KMS-11 (cell line): Measurements from ENCODE around the gene MLIP.

Experiments
- H2AFZ ChIP-seq: fragments of 200-600 bp; sonication (generic); 2 replicates; pipeline ENCODE4 v1.6.1; 2016; ENCODE audit warnings: antibody characterized with exemption, mixed run types, low read depth
- H3K27ac ChIP-seq: fragments of 200-600 bp; sonication (generic); 2 replicates; pipeline ENCODE4 v1.6.1; 2016; ENCODE audit warnings: mild to moderate bottlenecking, mixed run types
- H3K27me3 ChIP-seq: fragments of 200-600 bp; sonication (generic); 2 replicates; pipeline ENCODE4 v1.6.1; 2017; ENCODE audit warnings: mild to moderate bottlenecking, low read depth, mixed run types, moderate library complexity; ENCODE audit not compliant: insufficient read depth
- H3K36me3 ChIP-seq: fragments of 200-600 bp; sonication (generic); 2 replicates; pipeline ENCODE4 v1.6.1; 2017; ENCODE audit warnings: mild to moderate bottlenecking, mixed run types; ENCODE audit not compliant: insufficient read depth
- H3K4me1 ChIP-seq: fragments of 200-600 bp; sonication (generic); 2 replicates; pipeline ENCODE4 v1.6.1; 2016; ENCODE audit warnings: mild to moderate bottlenecking, low read depth, mixed run types; ENCODE audit not compliant: poor library complexity, severe bottlenecking
- H3K4me2 ChIP-seq: fragments of 200-600 bp; sonication (generic); 2 replicates; pipeline ENCODE4 v1.7.0; 2016; ENCODE audit warnings: mild to moderate bottlenecking, mixed run types
- H3K4me3 ChIP-seq: fragments of 200-600 bp; sonication (generic); IDR thresholded peaks from 2 replicates; pipeline ENCODE4 v1.6.1; 2017; ENCODE audit warnings: low read depth, low read length, mixed read lengths; ENCODE audit not compliant: insufficient read depth
- H3K79me2 ChIP-seq: fragments of 200-600 bp; sonication (generic); 2 replicates; pipeline ENCODE4 v1.6.1; 2016; ENCODE audit warnings: low read depth, mixed run types; ENCODE audit not compliant: insufficient read depth
- H3K9ac ChIP-seq: fragments of 200-600 bp; sonication (generic); 2 replicates; pipeline ENCODE4 v1.6.1; 2016; ENCODE audit warnings: mild to moderate bottlenecking, mixed run types
- H4K20me1 ChIP-seq: fragments of 200-600 bp; sonication (generic); 2 replicates; pipeline ENCODE4 v1.6.1; 2016; ENCODE audit warnings: mild to moderate bottlenecking, mixed run types; ENCODE audit not compliant: insufficient read depth
- TF ChIP-seq, protein P1 (sequence below): fragments of 200-600 bp; sonication (generic); conservative IDR thresholded peaks from 2 replicates; pipeline ENCODE4 v1.6.1; 2017; ENCODE audit warnings: low read depth, mild to moderate bottlenecking, antibody characterized with exemption, low read length, moderate library complexity, mixed read lengths

The MLIP gene

GRCh38 chr6:54234539-54234938, 123.3 kb downstream of the MLIP start:
- Histone ChIP-seq H3K79me2 (no peaks in the 10 kb centered on the region), H3K4me3 (no peak overlapping the region), H4K20me1 (no peaks in the 10 kb centered on the region), H3K27me3 (no peaks in the 10 kb centered on the region), H3K4me2 (no peak overlapping the region), H3K4me1 (no peaks in the 10 kb centered on the region), H3K36me3 (no peaks in the 10 kb centered on the region), H2AFZ (no peak overlapping the region), H3K9ac (no peak overlapping the region), H3K27ac (no peak overlapping the region)
- TF ChIP-seq, protein P1, sequence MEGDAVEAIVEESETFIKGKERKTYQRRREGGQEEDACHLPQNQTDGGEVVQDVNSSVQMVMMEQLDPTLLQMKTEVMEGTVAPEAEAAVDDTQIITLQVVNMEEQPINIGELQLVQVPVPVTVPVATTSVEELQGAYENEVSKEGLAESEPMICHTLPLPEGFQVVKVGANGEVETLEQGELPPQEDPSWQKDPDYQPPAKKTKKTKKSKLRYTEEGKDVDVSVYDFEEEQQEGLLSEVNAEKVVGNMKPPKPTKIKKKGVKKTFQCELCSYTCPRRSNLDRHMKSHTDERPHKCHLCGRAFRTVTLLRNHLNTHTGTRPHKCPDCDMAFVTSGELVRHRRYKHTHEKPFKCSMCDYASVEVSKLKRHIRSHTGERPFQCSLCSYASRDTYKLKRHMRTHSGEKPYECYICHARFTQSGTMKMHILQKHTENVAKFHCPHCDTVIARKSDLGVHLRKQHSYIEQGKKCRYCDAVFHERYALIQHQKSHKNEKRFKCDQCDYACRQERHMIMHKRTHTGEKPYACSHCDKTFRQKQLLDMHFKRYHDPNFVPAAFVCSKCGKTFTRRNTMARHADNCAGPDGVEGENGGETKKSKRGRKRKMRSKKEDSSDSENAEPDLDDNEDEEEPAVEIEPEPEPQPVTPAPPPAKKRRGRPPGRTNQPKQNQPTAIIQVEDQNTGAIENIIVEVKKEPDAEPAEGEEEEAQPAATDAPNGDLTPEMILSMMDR: no peak

GRCh38 chr6:54236984-54237383, 125.7 kb downstream of the MLIP start:
- H3K9ac ChIP-seq: no peak overlapping the region
- no peaks in the 10 kb centered on the region for H4K20me1 ChIP-seq
- H3K79me2 ChIP-seq: no peaks in the 10 kb centered on the region
- H3K27ac ChIP-seq: no peak overlapping the region
- TF ChIP-seq, protein P1: no peak
- no peaks in the 10 kb centered on the region for H3K36me3 ChIP-seq
- H3K27me3 ChIP-seq: no peaks in the 10 kb centered on the region
- no peaks in the 10 kb centered on the region for H3K4me1 ChIP-seq
- no peak overlapping the region for H2AFZ ChIP-seq
- H3K4me3 ChIP-seq: no peak overlapping the region
- no peak overlapping the region for H3K4me2 ChIP-seq

GRCh38 chr6:54238396-54238795, 127.2 kb downstream of the MLIP start:
- no peaks in the 10 kb centered on the region for H3K27me3 ChIP-seq
- H2AFZ ChIP-seq: no peak overlapping the region
- H3K4me2 ChIP-seq: no peak overlapping the region
- no peaks in the 10 kb centered on the region for H3K79me2 ChIP-seq
- no peaks in the 10 kb centered on the region for H3K4me1 ChIP-seq
- TF ChIP-seq, protein P1: no peak
- no peaks in the 10 kb centered on the region for H4K20me1 ChIP-seq
- no peak overlapping the region for H3K9ac ChIP-seq
- H3K4me3 ChIP-seq: no peak overlapping the region
- H3K27ac ChIP-seq: no peak overlapping the region
- no peaks in the 10 kb centered on the region for H3K36me3 ChIP-seq

- Histone ChIP-seq H3K79me2 (no peaks in the 10 kb centered on the region), H3K4me3 (no peak overlapping the region), H3K4me2 (no peak overlapping the region), H3K9ac (no peak overlapping the region), H4K20me1 (no peaks in the 10 kb centered on the region), H3K4me1 (no peaks in the 10 kb centered on the region), H3K36me3 (no peaks in the 10 kb centered on the region), H3K27me3 (no peaks in the 10 kb centered on the region), H3K27ac (no peak overlapping the region), H2AFZ (no peak overlapping the region)
- TF ChIP-seq, protein P1: no peak
These were observed 132.5 kb downstream of the MLIP start for GRCh38 chr6:54243699-54244098.
